ENCODE results near the gene LCN1. TPM values are rescaled to one million over a fixed set of nuclear protein-coding genes. Genes with fewer than 3 reads are reported as not detected.

Gene LCN1
- total and polyA plus RNA-seq, 2 donors (not counting 3 experiments of a cell fraction or from before 2014, with no cell fraction given): not detected

- TF ChIP-seq CTCF (IDR thresholded peaks at IDR 0.05; ENCODE audit: extremely low read depth in 1 of 2, insufficient read depth in 1 of 2, low read depth in 1 of 2, low read length in 2 of 2) (no peak), JUN (IDR thresholded peaks at IDR 0.05; ENCODE audit: borderline replicate concordance, insufficient read depth, insufficient read length, low read depth) (no peak), GATA2 (IDR thresholded peaks at IDR 0.05; ENCODE audit: insufficient read depth, insufficient read length, low read depth, low read length) (no peak), MYC (IDR thresholded peaks at IDR 0.05; ENCODE audit: low read depth, low read length) (no peak), POLR2A (IDR thresholded peaks at IDR 0.05; ENCODE audit: low read depth, low read length) (no peak), POLR2AphosphoS5 (IDR thresholded peaks at IDR 0.05; ENCODE audit: insufficient read depth, low read depth, low read length) (no peak), EZH2 (IDR thresholded peaks at IDR 0.05; ENCODE audit: borderline replicate concordance, low read depth, low read length, severe bottlenecking) (no peak), FOS (IDR thresholded peaks at IDR 0.05; ENCODE audit: borderline replicate concordance, insufficient read depth, low read length) (no peak)
- TF ChIP-seq, protein P1, sequence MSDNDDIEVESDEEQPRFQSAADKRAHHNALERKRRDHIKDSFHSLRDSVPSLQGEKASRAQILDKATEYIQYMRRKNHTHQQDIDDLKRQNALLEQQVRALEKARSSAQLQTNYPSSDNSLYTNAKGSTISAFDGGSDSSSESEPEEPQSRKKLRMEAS (IDR thresholded peaks at IDR 0.05; ENCODE audit: insufficient read depth, insufficient read length): no peak
- Histone ChIP-seq H2AFZ (ENCODE audit: low read depth, low read length) (no peak overlapping the region), H3K9me3 (replicated peaks; ENCODE audit: control insufficient read depth, insufficient read depth, low read length) (no peaks in the 10 kb centered on the region), H3K9ac (replicated peaks; ENCODE audit: extremely low read depth, insufficient read depth, low read length) (no peak overlapping the region), H4K20me1 (replicated peaks; ENCODE audit: control insufficient read depth, extremely low read depth, insufficient read depth, low read length) (no peaks in the 10 kb centered on the region), H3K27ac (ENCODE audit: insufficient read depth, low read depth, low read length) (no peak overlapping the region), H3K9me1 (replicated peaks; ENCODE audit: control insufficient read depth, extremely low read depth, insufficient read depth, low read length) (no peaks in the 10 kb centered on the region), H3K27me3 (ENCODE audit: control insufficient read depth in 2 of 2, insufficient read depth in 2 of 2, low read length in 2 of 2) (no peaks in the 10 kb centered on the region), H3K4me1 (ENCODE audit: control insufficient read depth, extremely low read depth, insufficient read depth, low read length) (peaks cover 5% of the 10 kb centered on the region), H3K79me2 (ENCODE audit: control insufficient read depth, insufficient read depth, low read length) (no peaks in the 10 kb centered on the region), H3K4me3 (replicated peaks in 1 of 3; ENCODE audit: insufficient read depth in 1 of 3, low read depth in 1 of 3, low read length in 3 of 3) (no peak overlapping the region), H3K36me3 (ENCODE audit: control insufficient read depth in 2 of 2, extremely low read depth in 1 of 2, insufficient read depth in 2 of 2, low read length in 2 of 2) (no peaks in the 10 kb centered on the region), H3K4me2 (ENCODE audit: insufficient read depth, low read length) (no peak overlapping the region)
- dilution Hi-C loops (cut with MboI; ENCODE audit: extremely low pct_ligation_motif_present, low sequenced_read_pairs) (no loop called here), intact Hi-C loops (cut with micrococcal nuclease) (no loop called here)
- no peak for DNase-seq (ENCODE audit: low read depth, low spot score)
- BruUV-seq (replicated peaks): no TSS peak
- CTCF ChIA-PET: interaction anchor here (1.9 kb wide), 1 partner anchor 10 kb away, joined by 6 read pairs; no protein-coding TSS in a partner anchor
- FAIRE-seq: no peak
- POLR2A ChIA-PET: no interaction called here
Observed at GRCh38 chr9:135473972-135474543, 47.2 kb upstream of the LCN1 start.
